Measurements from ENCODE around the gene CD22.

DNA sequence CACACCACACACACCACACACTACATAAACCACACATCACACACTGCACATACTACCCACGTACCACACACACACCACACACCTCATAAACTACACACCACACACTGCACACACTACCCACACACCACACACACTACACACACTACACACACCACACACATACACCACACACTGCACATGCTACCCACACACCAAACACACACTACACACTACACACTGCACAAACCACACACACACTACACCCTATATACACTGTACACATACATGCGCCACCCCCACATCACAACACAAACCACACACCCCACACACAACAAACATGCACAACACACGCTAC lies 31.5 kb upstream of the CD22 start:
- no peak for TF ChIP-seq POLR2A (IDR thresholded peaks at IDR 0.05; ENCODE audit: insufficient read depth in 1 of 2, low read depth in 2 of 2, low read length in 2 of 2)
- TF ChIP-seq SP5 (CRISPR knock-in tag; IDR thresholded peaks at IDR 0.05; ENCODE audit: borderline replicate concordance, low read depth), result no peak

Measured in HepG2 (cell line).